NCI-H2171 (cell line): ENCODE measurements around the gene TTLL11.
"Not testable (repeated sequence)": the region's sequence is repeated elsewhere in the genome, so short reads cannot be mapped to it uniquely, and the experiment has no call there.

Experiments
- DNase-seq: peaks from one replicate; lab custom pipeline; 2025; lab: John Stamatoyannopoulos, UW

TTLL11 gene

DNA sequence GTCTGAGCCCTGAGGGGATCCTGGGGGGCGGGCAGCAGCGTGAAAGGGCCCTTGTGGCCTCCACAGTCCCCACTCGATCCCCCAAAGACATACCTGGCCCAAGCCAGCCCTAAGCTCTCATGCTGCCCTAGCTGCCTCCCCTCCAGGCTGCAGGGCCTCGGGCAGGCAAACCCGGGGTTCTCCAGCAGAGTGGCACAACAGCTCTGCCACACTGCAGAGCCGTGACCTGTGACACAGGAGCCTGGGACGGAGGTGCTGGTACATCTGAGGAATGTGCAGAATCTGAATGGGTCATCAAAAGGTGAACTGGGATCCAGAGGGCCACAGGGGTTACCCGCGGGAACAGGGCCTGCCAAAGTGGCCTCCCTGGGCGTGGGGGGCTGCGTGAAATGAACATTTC lies 278.5 kb downstream of the TTLL11 start:
- DNase-seq: no peak

GRCh38 chr9:121813519-121814210 lies 279.4 kb downstream of the TTLL11 start:
- DNase-seq: no peak

DNA sequence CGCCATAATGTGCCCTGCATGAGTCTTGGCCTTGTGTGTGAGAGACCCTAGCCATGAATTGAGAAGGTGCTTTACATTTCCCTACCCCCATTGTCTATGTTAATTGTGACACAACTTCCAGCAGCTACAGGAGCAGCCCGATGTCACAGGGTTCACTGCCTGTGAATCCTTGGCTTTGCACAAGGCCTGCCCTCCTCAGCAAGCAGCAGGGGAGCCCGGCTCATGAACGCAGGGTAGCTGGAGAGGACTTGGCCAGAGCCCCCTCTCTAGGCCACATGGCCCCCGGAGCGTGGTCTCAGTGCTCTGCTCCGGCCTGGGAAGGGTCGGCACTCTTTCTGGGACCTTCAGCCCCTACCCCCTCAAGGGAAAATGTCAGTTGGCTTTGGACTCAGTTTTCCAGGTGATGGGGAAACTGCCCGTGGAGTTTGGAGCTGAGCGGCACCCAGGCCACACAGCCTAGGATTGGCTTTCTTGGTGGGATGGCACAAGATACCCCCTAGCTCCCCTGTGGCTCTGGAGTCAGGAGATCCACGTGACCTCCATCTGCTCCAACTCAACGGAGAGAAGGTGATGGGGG lies 280.9 kb downstream of the TTLL11 start:
- DNase-seq: no peak

GRCh38 chr9:121811751-121812150 lies 281.4 kb downstream of the TTLL11 start:
- no peak for DNase-seq

GRCh38 chr9:121811140-121811539 lies 282.0 kb downstream of the TTLL11 start:
- DNase-seq: no peak

GRCh38 chr9:121810489-121810888 lies 282.6 kb downstream of the TTLL11 start:
- no peak for DNase-seq

DNA sequence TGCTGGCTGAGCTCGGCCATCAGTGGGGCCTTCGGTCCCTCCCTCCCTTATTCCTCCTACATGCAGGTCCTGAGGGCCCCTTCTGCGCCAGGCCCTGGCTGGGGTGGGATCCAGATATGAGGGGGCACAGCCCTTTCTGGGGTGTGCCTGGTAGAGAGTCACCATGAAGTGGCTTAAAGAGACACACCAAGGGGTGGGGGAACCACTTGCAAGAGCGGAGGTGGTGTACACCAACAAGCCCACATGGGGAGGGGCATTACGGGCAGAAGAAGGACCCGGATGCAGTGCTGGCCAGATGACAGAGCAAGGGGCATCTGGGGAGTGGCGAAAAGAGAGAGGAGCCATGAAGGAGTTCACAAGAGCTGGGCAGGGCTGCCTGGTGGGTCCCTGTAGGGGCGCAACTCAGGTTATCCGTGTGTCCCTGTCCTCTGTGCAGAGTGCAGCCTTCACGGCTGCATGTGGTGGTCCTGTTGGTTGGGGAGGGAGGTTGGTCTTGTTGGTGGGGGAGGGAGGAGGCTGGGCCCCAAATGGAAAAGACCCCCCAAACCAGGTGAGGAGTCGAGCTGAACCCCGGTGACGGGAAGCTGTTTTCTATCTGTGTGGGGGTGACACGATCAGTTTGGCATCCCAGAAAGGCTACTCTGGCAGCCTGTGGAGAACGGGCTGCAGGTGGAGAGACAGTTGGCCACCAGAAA lies 283.6 kb downstream of the TTLL11 start:
- no peak for DNase-seq

DNA sequence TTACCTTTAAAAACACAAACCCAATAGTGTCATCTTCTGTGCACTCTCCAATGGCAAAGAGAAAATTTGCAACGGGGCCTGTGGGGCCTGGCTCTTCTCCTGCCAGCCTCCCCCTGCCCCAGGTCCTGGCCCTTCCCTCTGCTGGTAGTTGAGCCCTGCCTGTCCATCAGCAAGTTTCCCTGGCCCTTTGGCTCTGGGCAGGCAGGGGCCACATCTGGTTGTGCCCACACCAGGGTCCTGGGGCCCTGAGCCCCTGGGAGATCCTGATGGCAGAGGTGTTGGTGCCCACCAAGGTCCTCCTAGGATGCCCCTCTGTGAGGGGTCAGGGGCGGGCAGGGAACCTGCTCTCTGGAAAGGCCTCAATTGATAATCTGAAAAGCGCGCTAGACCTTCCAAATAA lies 284.3 kb downstream of the TTLL11 start:
- DNase-seq: no peak

- DNase-seq: no peak
Measured at GRCh38 chr9:121807823-121808278, 285.3 kb downstream of the TTLL11 start.

- DNase-seq: no peak
Measured at GRCh38 chr9:121807069-121807822, 285.9 kb downstream of the TTLL11 start.

DNA sequence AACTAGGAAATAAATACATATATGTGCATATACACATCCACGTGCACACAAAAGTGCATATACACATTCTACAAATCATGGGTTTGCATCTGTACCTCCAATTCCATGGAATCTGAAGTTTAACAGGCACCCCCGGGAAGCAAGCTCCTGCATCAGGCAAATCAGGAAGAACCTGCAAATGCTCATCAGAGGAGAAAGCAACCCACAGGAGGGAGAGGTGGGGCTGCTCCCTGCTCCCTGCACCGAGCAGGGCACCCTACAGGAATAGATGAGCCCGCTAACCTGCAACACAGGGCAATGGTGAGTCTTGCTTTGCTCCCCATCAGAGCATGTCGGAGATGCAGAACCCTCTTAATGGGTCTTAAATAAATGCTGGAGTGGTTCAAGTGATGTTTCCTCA lies 290.4 kb downstream of the TTLL11 start:
- DNase-seq: no peak

DNA sequence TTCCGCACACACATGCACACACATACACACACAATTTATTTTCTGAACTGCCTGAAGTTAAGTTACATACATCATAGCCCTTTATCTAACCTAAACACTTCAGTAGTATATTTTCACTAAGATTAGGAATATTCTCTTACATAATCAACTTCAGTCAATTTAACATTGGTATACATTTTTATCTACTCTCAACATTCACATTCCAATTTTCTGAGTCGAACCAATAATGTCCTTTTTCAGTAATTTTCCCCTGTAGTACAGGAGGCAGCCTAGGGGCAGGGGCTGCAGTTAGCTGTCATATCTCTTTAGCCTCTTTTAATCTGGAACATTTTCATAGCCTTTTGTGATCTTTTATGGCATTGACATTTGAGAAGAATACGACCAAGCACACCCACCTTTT lies 291.5 kb downstream of the TTLL11 start:
- DNase-seq: no peak

GRCh38 chr9:121800376-121800775 lies 292.7 kb downstream of the TTLL11 start:
- DNase-seq: no peak

DNA sequence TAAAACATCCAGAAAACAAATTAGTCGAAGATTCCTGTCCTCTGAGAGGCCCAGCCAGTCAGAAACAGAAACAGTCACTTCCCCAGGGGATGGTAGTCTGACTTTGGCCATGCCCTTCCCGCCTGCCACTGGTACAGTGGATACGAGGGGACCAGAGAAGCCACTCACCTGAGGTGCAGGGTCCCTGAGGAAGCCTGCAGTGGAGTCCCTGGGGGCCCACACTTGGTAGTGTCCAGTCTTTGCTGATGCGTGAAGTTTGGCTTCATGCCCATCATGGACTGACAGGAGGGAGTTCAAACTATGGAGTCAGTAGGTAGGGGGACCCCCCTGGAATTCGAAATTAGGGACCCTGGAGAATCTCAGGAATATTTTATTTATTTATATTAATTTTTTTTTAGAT lies 294.2 kb downstream of the TTLL11 start:
- DNase-seq: no peak

DNA sequence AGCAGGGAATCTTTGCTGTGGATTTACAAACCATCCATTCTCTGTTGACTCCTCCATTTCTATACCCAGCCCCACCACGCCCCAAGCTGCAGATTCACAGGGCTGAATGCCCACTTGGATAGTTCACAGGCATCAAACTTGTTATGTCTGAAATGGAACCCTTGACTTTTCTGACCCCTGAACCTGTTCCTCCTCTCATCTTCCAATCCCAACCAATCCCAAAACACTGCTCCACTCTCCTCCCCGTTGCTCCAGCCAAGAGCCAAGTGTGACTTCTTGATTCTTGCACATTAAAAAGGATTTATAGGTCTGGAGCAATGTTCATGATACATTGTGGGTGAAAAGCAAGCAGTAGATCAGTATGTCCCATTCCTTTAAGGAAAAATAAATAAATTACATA lies 296.0 kb downstream of the TTLL11 start:
- no peak for DNase-seq

DNA sequence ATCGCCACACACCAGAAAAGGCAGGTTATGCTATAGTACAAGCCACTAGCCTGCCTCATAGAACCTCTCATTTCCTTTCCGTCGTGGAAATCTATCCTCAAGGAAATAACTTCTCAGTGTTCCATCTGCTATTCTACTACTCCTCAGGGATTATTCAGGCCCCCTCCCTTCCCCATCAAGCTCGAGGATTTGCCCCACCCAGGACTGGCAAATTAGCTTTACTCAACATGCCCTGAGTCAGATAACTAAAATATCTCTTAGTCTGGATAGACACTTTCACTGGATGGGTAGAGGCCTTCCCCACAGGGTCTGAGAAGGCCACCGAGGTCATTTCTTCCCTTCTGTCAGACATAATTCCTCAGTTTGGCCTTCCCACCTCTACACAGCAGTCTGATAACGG lies 298.8 kb downstream of the TTLL11 start:
- DNase-seq: not testable (repeated sequence)

GRCh38 chr9:121792476-121792875 lies 300.6 kb downstream of the TTLL11 start:
- DNase-seq: not testable (repeated sequence)

GRCh38 chr9:121790841-121791240 lies 302.3 kb downstream of the TTLL11 start:
- no peak for DNase-seq

DNA sequence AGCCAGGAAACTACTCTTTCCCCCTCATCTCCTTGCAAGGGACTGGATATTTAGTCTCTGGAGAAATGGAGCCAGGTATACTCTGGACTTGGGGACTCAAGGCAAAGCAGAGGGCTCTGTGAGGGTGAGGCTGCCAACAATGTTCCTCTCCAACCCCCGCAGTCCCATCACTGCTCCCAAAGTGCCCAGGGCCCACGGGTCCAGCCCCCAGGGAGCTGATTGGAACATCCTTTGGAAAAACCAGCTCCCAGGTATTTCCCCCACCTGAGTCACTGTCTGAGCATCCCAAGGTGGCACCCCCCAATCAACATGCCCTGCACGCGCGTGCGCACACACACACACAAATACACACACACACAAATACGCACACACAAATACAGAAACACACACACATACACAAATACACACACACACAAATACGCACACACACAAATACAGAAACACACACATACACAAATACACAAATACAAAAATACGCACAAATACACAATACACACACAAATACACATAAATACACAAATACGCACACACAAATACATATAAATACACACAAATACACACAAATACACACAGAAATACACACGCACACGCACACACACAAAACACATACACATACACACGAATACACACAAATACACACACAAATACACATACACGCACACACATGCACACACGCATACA lies 304.3 kb downstream of the TTLL11 start:
- DNase-seq: no peak

DNA sequence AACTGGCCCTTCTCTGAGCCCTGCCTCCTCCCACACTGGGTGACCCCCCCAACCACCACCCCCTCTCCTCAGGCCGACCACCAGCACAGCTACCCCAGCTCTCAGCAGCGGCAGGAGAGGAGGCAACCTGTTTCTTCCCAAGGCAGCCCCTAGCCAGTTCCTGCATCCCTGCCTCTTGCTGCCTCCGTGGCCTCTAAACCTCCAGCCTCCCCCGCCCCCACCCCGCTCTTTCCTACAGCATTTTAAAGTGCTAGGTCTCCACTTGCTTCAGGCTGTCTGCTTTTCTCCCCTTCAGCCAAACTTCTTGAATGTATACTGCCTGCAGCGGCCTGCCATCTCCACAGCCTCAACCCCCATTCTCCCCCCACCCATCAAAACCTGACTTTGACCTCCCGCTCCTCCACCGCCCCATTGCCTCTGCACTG lies 306.1 kb downstream of the TTLL11 start:
- no peak for DNase-seq

DNA sequence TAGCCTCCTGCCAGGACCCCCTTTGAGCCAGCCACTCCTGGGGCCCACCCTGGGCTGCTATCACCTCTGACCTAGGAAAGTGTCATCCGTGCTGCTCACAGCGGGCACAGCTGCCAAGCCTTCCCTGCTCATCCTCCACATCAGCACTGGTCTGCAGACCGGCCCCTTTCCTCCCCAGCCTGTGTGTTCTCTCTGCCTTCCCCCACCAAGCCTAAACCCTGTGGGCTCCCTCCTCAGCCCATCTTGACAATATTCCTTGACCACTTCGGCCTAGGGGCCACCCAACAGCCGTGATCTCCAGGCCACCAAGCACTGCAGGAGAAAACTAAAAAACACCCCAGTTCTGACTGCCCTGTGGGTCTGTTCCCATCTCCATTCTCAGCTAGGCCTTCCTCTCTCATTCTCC lies 306.6 kb downstream of the TTLL11 start:
- no peak for DNase-seq
